Muscle of leg (tissue), 16 donors: ENCODE measurements around the gene HIC1. TPM values are rescaled to one million over a fixed set of nuclear protein-coding genes. Genes with fewer than 3 reads are reported as not detected.
"Not testable (repeated sequence)": the region's sequence is repeated elsewhere in the genome, so short reads cannot be mapped to it uniquely, and the experiment has no call there.

Experiments
- DNase-seq: peaks from one replicate; pipeline ENCODE4 v3.0.0; 2013
- H3K27ac ChIP-seq: one replicate; pipeline ENCODE4 v1.5.1; 2013; ENCODE audit warnings: mild to moderate bottlenecking, low read length, control low read depth
- H3K27me3 ChIP-seq: one replicate; pipeline ENCODE4 v1.6.1; 2013; ENCODE audit warnings: low read length; ENCODE audit not compliant: control insufficient read depth, insufficient read depth
- H3K36me3 ChIP-seq: one replicate; pipeline ENCODE4 v1.6.1; 2013; ENCODE audit warnings: low read length; ENCODE audit not compliant: control insufficient read depth, insufficient read depth
- H3K4me1 ChIP-seq: one replicate; pipeline ENCODE4 v1.6.1; 2013; ENCODE audit warnings: low read length; ENCODE audit not compliant: control insufficient read depth, insufficient read depth
- H3K4me3 ChIP-seq: one replicate; pipeline ENCODE4 v1.5.1; 2013; ENCODE audit warnings: low read length, control low read depth
- H3K9me3 ChIP-seq: replicated peaks from 2 replicates; pipeline ENCODE4 v1.6.1; 2013; ENCODE audit warnings: low read depth, low read length; ENCODE audit not compliant: control insufficient read depth
- WGBS: methylation state at CpG from one replicate; pipeline ENCODE4 v1.1.5; 2013; ENCODE audit warnings: missing lambda C conversion rate; ENCODE audit not compliant: insufficient coverage; 5-methylcytosine and 5-hydroxymethylcytosine counted together
- long read RNA-seq, 11 donors: transcript quantifications; one replicate each; lab custom pipeline, GENCODE V29; 2026
- polyA plus RNA-seq, 8 donors: library from polyadenylated mRNA; unstranded; fragments of 120-200 nt; gene quantifications; one replicate each; pipeline versions ENCODE4 v1.2.1 to v1.2.3, GENCODE V29; 2013; ENCODE audit warnings: inconsistent platforms in 1 of 8, low replicate concordance in 1 of 8; ENCODE audit not compliant: insufficient read length in 8 of 8, insufficient read depth in 1 of 8
- total RNA-seq: library from RNA; stranded (reverse); fragments of 120-200 nt; gene quantifications from one replicate; pipeline ENCODE4 v1.2.4, GENCODE V29; 2013

HIC1 gene, protein sequence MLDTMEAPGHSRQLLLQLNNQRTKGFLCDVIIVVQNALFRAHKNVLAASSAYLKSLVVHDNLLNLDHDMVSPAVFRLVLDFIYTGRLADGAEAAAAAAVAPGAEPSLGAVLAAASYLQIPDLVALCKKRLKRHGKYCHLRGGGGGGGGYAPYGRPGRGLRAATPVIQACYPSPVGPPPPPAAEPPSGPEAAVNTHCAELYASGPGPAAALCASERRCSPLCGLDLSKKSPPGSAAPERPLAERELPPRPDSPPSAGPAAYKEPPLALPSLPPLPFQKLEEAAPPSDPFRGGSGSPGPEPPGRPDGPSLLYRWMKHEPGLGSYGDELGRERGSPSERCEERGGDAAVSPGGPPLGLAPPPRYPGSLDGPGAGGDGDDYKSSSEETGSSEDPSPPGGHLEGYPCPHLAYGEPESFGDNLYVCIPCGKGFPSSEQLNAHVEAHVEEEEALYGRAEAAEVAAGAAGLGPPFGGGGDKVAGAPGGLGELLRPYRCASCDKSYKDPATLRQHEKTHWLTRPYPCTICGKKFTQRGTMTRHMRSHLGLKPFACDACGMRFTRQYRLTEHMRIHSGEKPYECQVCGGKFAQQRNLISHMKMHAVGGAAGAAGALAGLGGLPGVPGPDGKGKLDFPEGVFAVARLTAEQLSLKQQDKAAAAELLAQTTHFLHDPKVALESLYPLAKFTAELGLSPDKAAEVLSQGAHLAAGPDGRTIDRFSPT
- total RNA-seq (31.3 TPM), polyA plus RNA-seq (10 to 100 TPM; 28.1 to 60.4 (median 44.0) TPM)
- long read RNA-seq, donor 1, transcript HIC1-205 (2 exons, 1,134 nt), result major isoform, 13 of 25 reads
- long read RNA-seq, donor 1, partial matches to known transcripts, result 8 of 25 reads
- long read RNA-seq, donor 1, other reads (novel, unspliced or antisense), result 0 of 25 reads
- long read RNA-seq, donor 2, partial matches to known transcripts, result 0 of 1 reads
- long read RNA-seq, donor 2, other reads (novel, unspliced or antisense), result 0 of 1 reads
- long read RNA-seq, donor 3, transcript HIC1-205 (2 exons, 1,134 nt), result major isoform, 23 of 27 reads
- long read RNA-seq, donor 3, partial matches to known transcripts, result 0 of 27 reads
- long read RNA-seq, donor 3, other reads (novel, unspliced or antisense), result 0 of 27 reads
- long read RNA-seq, donor 4, transcript HIC1-205 (2 exons, 1,134 nt), result major isoform, 10 of 17 reads
- long read RNA-seq, donor 4, transcript HIC1-206 (1 exons, 725 nt), result minor isoform, 6 of 17 reads
- long read RNA-seq, donor 4, partial matches to known transcripts, result 0 of 17 reads
- long read RNA-seq, donor 4, other reads (novel, unspliced or antisense), result 0 of 17 reads
- long read RNA-seq, donor 5, transcript HIC1-205 (2 exons, 1,134 nt), result major isoform, 44 of 60 reads
- long read RNA-seq, donor 5, transcript HIC1-206 (1 exons, 725 nt), result minor isoform, 13 of 60 reads
- long read RNA-seq, donor 5, partial matches to known transcripts, result 0 of 60 reads
- long read RNA-seq, donor 5, other reads (novel, unspliced or antisense), result 0 of 60 reads
- long read RNA-seq, donor 6, transcript HIC1-205 (2 exons, 1,134 nt), result major isoform, 19 of 20 reads
- long read RNA-seq, donor 6, partial matches to known transcripts, result 0 of 20 reads
- long read RNA-seq, donor 6, other reads (novel, unspliced or antisense), result 0 of 20 reads
- long read RNA-seq, donor 7, transcript HIC1-205 (2 exons, 1,134 nt), result major isoform, 29 of 72 reads
- long read RNA-seq, donor 7, partial matches to known transcripts, result 38 of 72 reads
- long read RNA-seq, donor 7, other reads (novel, unspliced or antisense), result 0 of 72 reads
- long read RNA-seq, donor 8, partial matches to known transcripts, result 0 of 4 reads
- long read RNA-seq, donor 8, other reads (novel, unspliced or antisense), result 0 of 4 reads
- long read RNA-seq, donor 9, transcript HIC1-206 (1 exons, 725 nt), result minor isoform, 7 of 27 reads
- long read RNA-seq, donor 9, transcript HIC1-205 (2 exons, 1,134 nt), result major isoform, 19 of 27 reads
- long read RNA-seq, donor 9, partial matches to known transcripts, result 0 of 27 reads
- long read RNA-seq, donor 9, other reads (novel, unspliced or antisense), result 0 of 27 reads
- long read RNA-seq, donor 10, transcript HIC1-205 (2 exons, 1,134 nt), result major isoform, 12 of 41 reads
- long read RNA-seq, donor 10, partial matches to known transcripts, result 25 of 41 reads
- long read RNA-seq, donor 10, other reads (novel, unspliced or antisense), result 0 of 41 reads
- long read RNA-seq, donor 11, transcript HIC1-205 (2 exons, 1,134 nt), result major isoform, 8 of 12 reads
- long read RNA-seq, donor 11, partial matches to known transcripts, result 0 of 12 reads
- long read RNA-seq, donor 11, other reads (novel, unspliced or antisense), result 0 of 12 reads

DNA sequence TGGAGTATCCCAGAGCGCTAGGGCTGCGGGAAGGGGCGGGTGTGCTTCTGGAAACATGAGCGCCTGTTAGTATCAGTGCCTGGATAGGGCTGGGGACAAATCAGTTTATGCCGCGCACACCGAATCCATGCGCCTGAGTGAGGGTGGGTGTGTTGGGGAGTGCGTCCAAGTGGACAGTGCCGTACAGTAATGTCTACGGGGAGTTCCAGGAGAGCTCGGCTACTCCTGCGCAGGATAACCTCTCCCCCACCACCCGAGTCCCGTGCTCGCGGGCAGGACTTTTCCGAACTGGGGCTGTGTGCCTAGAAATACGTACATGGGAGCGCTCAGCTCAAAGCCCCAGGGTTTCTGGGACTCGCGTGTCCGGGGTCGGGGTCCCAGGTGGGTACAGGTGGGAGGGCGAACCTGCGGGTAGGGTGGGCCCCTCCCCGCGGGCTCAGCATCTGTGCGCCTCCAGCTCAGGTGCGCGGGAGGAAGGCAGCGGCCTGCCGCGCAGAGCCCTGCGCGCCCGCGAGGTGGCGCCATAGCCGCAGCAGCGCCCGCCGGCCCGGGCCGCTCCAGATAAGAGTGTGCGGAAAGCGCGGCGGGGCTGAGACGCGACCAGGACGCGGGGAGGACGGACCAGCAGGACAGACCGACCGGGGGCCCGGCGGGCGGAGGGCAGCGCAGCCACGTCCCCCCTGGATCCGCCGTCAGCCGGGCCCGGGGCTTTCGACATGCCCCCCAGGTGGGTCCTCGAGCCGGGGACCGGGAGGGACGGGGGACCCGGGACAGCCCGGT is at the start of gene HIC1:
Gene HIC1, plus strand, starts transcription at position 592 of the 780 bp plus-strand sequence. CDS start 1,588 bp downstream, outside the sequence.
- WGBS, result under 1% methylated on average over 62 of the region's 72 CpGs
- DNase-seq, result peak; percentile 92
- H3K9me3 ChIP-seq, result no peaks in the 10 kb centered on the region
- H3K36me3 ChIP-seq, result peaks cover 11% of the 10 kb centered on the region
- peak within 1 kb of the TSS; percentile 87 for H3K27ac ChIP-seq
- peak within 1 kb of the TSS; percentile 56 for H3K4me3 ChIP-seq
- H3K27me3 ChIP-seq, result peaks cover 55% of the 10 kb centered on the region
- peaks cover 41% of the 10 kb centered on the region for H3K4me1 ChIP-seq

GRCh38 chr17:2008332-2009126 is 46.4 kb upstream of the HIC1 start:
- Histone ChIP-seq H3K9me3 (no peaks in the 10 kb centered on the region), H3K4me1 (peaks cover 10% of the 10 kb centered on the region), H3K36me3 (no peaks in the 10 kb centered on the region), H3K4me3 (no peak overlapping the region), H3K27me3 (peaks cover 14% of the 10 kb centered on the region), H3K27ac (no peak overlapping the region)
- WGBS, result 69% methylated on average over 10 of the region's 15 CpGs
- DNase-seq, result no peak

- WGBS, result 83% methylated on average over 6 of the region's 10 CpGs
- Histone ChIP-seq H3K9me3 (no peaks in the 10 kb centered on the region), H3K4me1 (peaks cover 10% of the 10 kb centered on the region), H3K27me3 (peaks cover 18% of the 10 kb centered on the region), H3K27ac (no peak overlapping the region), H3K4me3 (no peak overlapping the region), H3K36me3 (no peaks in the 10 kb centered on the region)
- no peak for DNase-seq
Observed at GRCh38 chr17:2009737-2010136, 45.2 kb upstream of the HIC1 start.

DNA sequence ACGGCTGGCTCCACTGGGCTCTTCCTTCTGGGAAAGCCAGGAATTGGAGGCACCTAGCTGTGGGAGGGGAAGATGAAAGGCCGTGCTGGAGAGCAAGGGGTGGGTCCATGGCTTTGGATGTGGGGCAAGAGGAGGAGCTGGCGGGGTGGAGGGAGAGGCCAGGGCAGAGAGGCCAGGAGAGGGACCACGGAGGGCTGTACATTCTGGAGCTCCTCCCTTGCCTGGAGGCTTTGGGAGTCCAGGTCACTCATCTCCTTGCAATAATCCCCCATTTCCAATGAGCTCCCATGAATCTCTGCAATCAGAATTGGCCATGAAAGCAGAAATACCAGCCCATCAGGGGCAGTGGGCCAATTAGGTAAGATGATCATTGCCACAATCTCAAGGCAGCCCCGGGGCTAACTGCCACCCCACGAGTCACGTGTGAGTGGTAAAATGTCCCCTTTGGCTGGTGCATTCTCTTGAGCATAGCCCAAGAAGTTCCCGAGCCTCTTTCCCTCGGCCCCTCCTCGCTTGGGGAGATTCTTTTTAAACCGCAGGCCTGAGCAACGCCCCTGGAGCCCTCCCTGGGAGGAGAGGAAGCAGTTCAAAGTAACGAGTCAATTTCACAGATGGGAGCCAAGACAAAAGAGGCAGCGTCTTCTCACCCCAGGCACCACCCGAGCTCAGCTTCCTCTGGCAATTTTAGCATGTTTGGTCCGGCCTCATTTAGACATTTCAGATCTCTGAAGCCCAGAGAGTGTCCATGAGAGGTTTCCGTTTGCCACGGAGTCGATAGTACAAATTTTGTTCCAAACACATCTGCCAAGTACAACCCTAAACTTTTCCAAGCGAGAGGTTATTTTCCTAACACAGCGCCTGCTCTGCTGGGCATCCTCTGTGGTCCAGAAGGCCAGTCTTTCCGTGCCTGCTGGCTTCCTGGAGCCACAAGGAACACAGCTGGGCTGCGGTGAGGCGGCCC is 43.2 kb upstream of the HIC1 start:
- Histone ChIP-seq H3K27me3 (peaks cover 29% of the 10 kb centered on the region), H3K36me3 (no peaks in the 10 kb centered on the region), H3K4me1 (peaks cover 10% of the 10 kb centered on the region), H3K27ac (peak overlapping the region; percentile 21), H3K9me3 (no peaks in the 10 kb centered on the region), H3K4me3 (no peak overlapping the region)
- WGBS, result 14% methylated on average over 17 of the region's 24 CpGs
- DNase-seq, result peak; percentile 77

- Histone ChIP-seq H3K36me3 (no peaks in the 10 kb centered on the region), H3K9me3 (no peaks in the 10 kb centered on the region), H3K4me1 (peaks cover 10% of the 10 kb centered on the region), H3K27me3 (peaks cover 33% of the 10 kb centered on the region), H3K27ac (peak overlapping the region; percentile 29), H3K4me3 (no peak overlapping the region)
- WGBS, result 84% methylated on average over 3 of the region's 4 CpGs
- no peak for DNase-seq
Observed at GRCh38 chr17:2012499-2012898, 42.4 kb upstream of the HIC1 start.

- 91% methylated on average over 4 of the region's 6 CpGs for WGBS
- not testable (repeated sequence) for DNase-seq, H3K36me3 ChIP-seq, H3K9me3 ChIP-seq, H3K27ac ChIP-seq, H3K4me3 ChIP-seq
- Histone ChIP-seq H3K27me3 (peaks cover 41% of the 10 kb centered on the region), H3K4me1 (peaks cover 16% of the 10 kb centered on the region)
Observed at GRCh38 chr17:2013220-2013993, 41.5 kb upstream of the HIC1 start.
